DMS 273 treated with DMSO at 0.1 percent for 48 hours (cell line): ENCODE measurements around the gene OPCML.

Experiments
- DNase-seq: peaks from one replicate; lab custom pipeline; 2025; lab: John Stamatoyannopoulos, UW

OPCML gene

GRCh38 chr11:133503236-133503635, 29.1 kb downstream of the OPCML start:
- DNase-seq: no peak

GRCh38 chr11:133501643-133502539, 30.4 kb downstream of the OPCML start:
- no peak for DNase-seq

- DNase-seq: no peak
Observed at GRCh38 chr11:133500936-133501335, 31.4 kb downstream of the OPCML start.

- no peak for DNase-seq
Observed at GRCh38 chr11:133500435-133500834, 31.9 kb downstream of the OPCML start.

- no peak for DNase-seq
Observed at GRCh38 chr11:133498969-133499368, 33.3 kb downstream of the OPCML start.

- no peak for DNase-seq
Observed at GRCh38 chr11:133497477-133498140, 34.7 kb downstream of the OPCML start.

GRCh38 chr11:133492895-133493294, 39.4 kb downstream of the OPCML start:
- DNase-seq: no peak

GRCh38 chr11:133491680-133492383, 40.5 kb downstream of the OPCML start:
- DNase-seq: no peak

- DNase-seq: no peak
Observed at GRCh38 chr11:133480722-133481121, 51.6 kb downstream of the OPCML start.

GRCh38 chr11:133479209-133479608, 53.1 kb downstream of the OPCML start:
- no peak for DNase-seq

- no peak for DNase-seq
Observed at GRCh38 chr11:133477251-133477625, 55.1 kb downstream of the OPCML start.

GRCh38 chr11:133476570-133477250, 55.6 kb downstream of the OPCML start:
- DNase-seq: no peak

- DNase-seq: no peak
Observed at GRCh38 chr11:133474461-133474860, 57.8 kb downstream of the OPCML start.

- no peak for DNase-seq
Observed at GRCh38 chr11:133467686-133468085, 64.6 kb downstream of the OPCML start.

- no peak for DNase-seq
Observed at GRCh38 chr11:133443206-133443747, 89.0 kb downstream of the OPCML start.

GRCh38 chr11:133441964-133442660, 90.2 kb downstream of the OPCML start:
- no peak for DNase-seq

- no peak for DNase-seq
Observed at GRCh38 chr11:133425992-133426391, 106.3 kb downstream of the OPCML start.

GRCh38 chr11:133425245-133425644, 107.1 kb downstream of the OPCML start:
- no peak for DNase-seq

- no peak for DNase-seq
Observed at GRCh38 chr11:133418218-133418617, 114.1 kb downstream of the OPCML start.

GRCh38 chr11:133414506-133414905, 117.8 kb downstream of the OPCML start:
- no peak for DNase-seq

- no peak for DNase-seq
Observed at GRCh38 chr11:133413703-133414102, 118.6 kb downstream of the OPCML start.
